HepG2 (cell line): ENCODE data around the gene TPD52L2. TPM values are rescaled to one million over a fixed set of nuclear protein-coding genes. Genes with fewer than 3 reads are reported as not detected.

Experiments
- ARHGAP35 ChIP-seq: sonication (generic); formaldehyde crosslinking; IDR thresholded peaks from 2 replicates; pipeline ENCODE4 v1.9.0; 2022; ENCODE audit warnings: mild to moderate bottlenecking, inconsistent platforms, moderate library complexity, missing genetic modification reagents, borderline replicate concordance
- HNRNPLL ChIP-seq: fragments of 200-400 bp; formaldehyde crosslinking; IDR thresholded peaks from 2 replicates; pipeline ENCODE4 v1.6.1; 2017; ENCODE audit warnings: mild to moderate bottlenecking, low read depth, low read length; ENCODE audit not compliant: poor library complexity, severe bottlenecking
- ISL2 ChIP-seq: sonication (generic); formaldehyde crosslinking; IDR thresholded peaks from 2 replicates; pipeline ENCODE4 v1.5.0; 2020; ENCODE audit warnings: missing genetic modification reagents
- KAT8 ChIP-seq: IDR thresholded peaks from 2 replicates; pipeline ENCODE4 v1.6.1; 2016; ENCODE audit warnings: missing genetic modification reagents, missing compliant biosample characterization
- MED1 ChIP-seq: sonication (generic); formaldehyde crosslinking; IDR thresholded peaks from 2 replicates; pipeline ENCODE4 v1.4.0; 2020; ENCODE audit warnings: missing genetic modification reagents
- PCBP1 ChIP-seq: fragments of 200-400 bp; formaldehyde crosslinking; IDR thresholded peaks from 2 replicates; pipeline ENCODE4 v1.6.1; 2017; ENCODE audit warnings: mild to moderate bottlenecking, low read depth, low read length, borderline replicate concordance
- PHF8 ChIP-seq: sonication (generic); formaldehyde crosslinking; IDR thresholded peaks from 2 replicates; pipeline ENCODE4 v1.5.0; 2020; ENCODE audit warnings: missing genetic modification reagents
- RORA ChIP-seq: sonication (generic); formaldehyde crosslinking; IDR thresholded peaks from 2 replicates; pipeline ENCODE4 v1.5.0; 2020; ENCODE audit warnings: mild to moderate bottlenecking, missing genetic modification reagents, moderate library complexity
- SRSF1 ChIP-seq: fragments of 200-400 bp; formaldehyde crosslinking; optimal IDR thresholded peaks from 2 replicates; pipeline ENCODE3; 2017; ENCODE audit warnings: mild to moderate bottlenecking, low read depth, low read length, moderate library complexity
- TOE1 ChIP-seq: sonication (generic); formaldehyde crosslinking; IDR thresholded peaks from 2 replicates; pipeline ENCODE4 v1.4.0; 2020; ENCODE audit warnings: mild to moderate bottlenecking, missing genetic modification reagents
- ZNF460 ChIP-seq: sonication (generic); formaldehyde crosslinking; IDR thresholded peaks from 2 replicates; pipeline ENCODE4 v1.5.1; 2020; ENCODE audit warnings: missing genetic modification reagents, mild to moderate bottlenecking, borderline replicate concordance
- ZNF496 ChIP-seq: sonication (generic); formaldehyde crosslinking; IDR thresholded peaks from 2 replicates; pipeline ENCODE4 v1.8.1; 2023; ENCODE audit warnings: mild to moderate bottlenecking, moderate library complexity, missing genetic modification reagents; ENCODE audit not compliant: insufficient replicate concordance
- ZNF556 ChIP-seq: sonication (generic); formaldehyde crosslinking; IDR thresholded peaks from 2 replicates; pipeline ENCODE4 v1.4.0; 2020; ENCODE audit warnings: mild to moderate bottlenecking, missing genetic modification reagents, borderline replicate concordance
- ZNF879 ChIP-seq: sonication (generic); formaldehyde crosslinking; IDR thresholded peaks from 2 replicates; pipeline ENCODE4 v1.8.1; 2023; ENCODE audit warnings: missing genetic modification reagents
- ZSCAN20 ChIP-seq: sonication (generic); formaldehyde crosslinking; IDR thresholded peaks from 2 replicates; pipeline ENCODE4 v1.4.0; 2020; ENCODE audit warnings: missing genetic modification reagents, mild to moderate bottlenecking, borderline replicate concordance
- polyA plus RNA-seq, 8 experiments: library from polyadenylated mRNA; depleted of rRNA in 3 of 8; stranded (reverse) in 7 of 8; unstranded in 1 of 8; fragments of >200 nt; fragmentation: Illumina TruSeq in 4 of 8; extraction: Trizol in 4 of 8; gene quantifications; 2 replicates each; pipeline versions ENCODE4 v1.2.1 to v1.2.3, GENCODE V29; 2011 to 2016; ENCODE audit warnings: low read depth in 4 of 8, missing spikeins in 1 of 8, mixed read lengths in 1 of 8; ENCODE audit not compliant: insufficient read depth in 1 of 8
- total RNA-seq, 5 experiments: library from RNA; depleted of rRNA; stranded (reverse); fragments of >200 nt; fragmentation: Illumina TruSeq; extraction: Trizol; gene quantifications; 2 replicates each; pipeline ENCODE4 v1.2.3, GENCODE V29; 2016; ENCODE audit warnings: low read depth in 1 of 5
- TF ChIP-seq, protein P1 (sequence below): fragments of 450-650 bp; IDR thresholded peaks from 2 replicates; pipeline ENCODE4 v1.6.1; 2017
- TF ChIP-seq, protein P2 (sequence below): sonication (generic); formaldehyde crosslinking; IDR thresholded peaks from 2 replicates; pipeline ENCODE4; 2020; ENCODE audit warnings: missing genetic modification reagents, mild to moderate bottlenecking, borderline replicate concordance
- TF ChIP-seq, protein P3 (sequence below): sonication (generic); formaldehyde crosslinking; IDR thresholded peaks from 2 replicates; pipeline ENCODE4 v1.4.0; 2020; ENCODE audit warnings: missing genetic modification reagents, borderline replicate concordance
- TF ChIP-seq, protein P4 (sequence below): IDR thresholded peaks from 2 replicates; pipeline ENCODE4 v1.4.0; 2020; ENCODE audit warnings: mild to moderate bottlenecking, missing genetic modification reagents

The TPD52L2 gene
- total and polyA plus RNA-seq, 2 of the 13 experiments (the other 11 are each of a cell fraction or from before 2014, with no cell fraction given): 156 to 184 TPM

- TF ChIP-seq ZSCAN20 (no peak), ARHGAP35 (peak; percentile 38; the same call in 1 of the 2 replicates), KAT8 (CRISPR knock-in tag) (0 out of 2 replicates have a peak, but pooled peaks have one; percentile 14), ZNF879 (CRISPR knock-in tag) (no peak), ZNF496 (CRISPR knock-in tag) (no peak), ZNF460 (CRISPR knock-in tag) (0 out of 2 replicates have a peak, but pooled peaks have one; percentile 27), RORA (CRISPR knock-in tag) (no peak), ZNF556 (CRISPR knock-in tag) (peak; percentile 5; the same call in 1 of the 2 replicates), ISL2 (CRISPR knock-in tag) (no peak), PCBP1 (no peak; the same call in 1 of the 2 replicates), SRSF1 (peak; percentile 46), TOE1 (CRISPR knock-in tag) (no peak), MED1 (CRISPR knock-in tag) (0 out of 2 replicates have a peak, but pooled peaks have one; percentile 20), PHF8 (CRISPR knock-in tag) (peak; percentile 45; the same call in 1 of the 2 replicates), HNRNPLL (peak; percentile 52)
- TF ChIP-seq, protein P1, sequence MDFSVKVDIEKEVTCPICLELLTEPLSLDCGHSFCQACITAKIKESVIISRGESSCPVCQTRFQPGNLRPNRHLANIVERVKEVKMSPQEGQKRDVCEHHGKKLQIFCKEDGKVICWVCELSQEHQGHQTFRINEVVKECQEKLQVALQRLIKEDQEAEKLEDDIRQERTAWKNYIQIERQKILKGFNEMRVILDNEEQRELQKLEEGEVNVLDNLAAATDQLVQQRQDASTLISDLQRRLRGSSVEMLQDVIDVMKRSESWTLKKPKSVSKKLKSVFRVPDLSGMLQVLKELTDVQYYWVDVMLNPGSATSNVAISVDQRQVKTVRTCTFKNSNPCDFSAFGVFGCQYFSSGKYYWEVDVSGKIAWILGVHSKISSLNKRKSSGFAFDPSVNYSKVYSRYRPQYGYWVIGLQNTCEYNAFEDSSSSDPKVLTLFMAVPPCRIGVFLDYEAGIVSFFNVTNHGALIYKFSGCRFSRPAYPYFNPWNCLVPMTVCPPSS: no peak
- TF ChIP-seq, protein P2, sequence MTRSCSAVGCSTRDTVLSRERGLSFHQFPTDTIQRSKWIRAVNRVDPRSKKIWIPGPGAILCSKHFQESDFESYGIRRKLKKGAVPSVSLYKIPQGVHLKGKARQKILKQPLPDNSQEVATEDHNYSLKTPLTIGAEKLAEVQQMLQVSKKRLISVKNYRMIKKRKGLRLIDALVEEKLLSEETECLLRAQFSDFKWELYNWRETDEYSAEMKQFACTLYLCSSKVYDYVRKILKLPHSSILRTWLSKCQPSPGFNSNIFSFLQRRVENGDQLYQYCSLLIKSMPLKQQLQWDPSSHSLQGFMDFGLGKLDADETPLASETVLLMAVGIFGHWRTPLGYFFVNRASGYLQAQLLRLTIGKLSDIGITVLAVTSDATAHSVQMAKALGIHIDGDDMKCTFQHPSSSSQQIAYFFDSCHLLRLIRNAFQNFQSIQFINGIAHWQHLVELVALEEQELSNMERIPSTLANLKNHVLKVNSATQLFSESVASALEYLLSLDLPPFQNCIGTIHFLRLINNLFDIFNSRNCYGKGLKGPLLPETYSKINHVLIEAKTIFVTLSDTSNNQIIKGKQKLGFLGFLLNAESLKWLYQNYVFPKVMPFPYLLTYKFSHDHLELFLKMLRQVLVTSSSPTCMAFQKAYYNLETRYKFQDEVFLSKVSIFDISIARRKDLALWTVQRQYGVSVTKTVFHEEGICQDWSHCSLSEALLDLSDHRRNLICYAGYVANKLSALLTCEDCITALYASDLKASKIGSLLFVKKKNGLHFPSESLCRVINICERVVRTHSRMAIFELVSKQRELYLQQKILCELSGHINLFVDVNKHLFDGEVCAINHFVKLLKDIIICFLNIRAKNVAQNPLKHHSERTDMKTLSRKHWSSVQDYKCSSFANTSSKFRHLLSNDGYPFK (CRISPR knock-in tag): no peak
- TF ChIP-seq, protein P3, sequence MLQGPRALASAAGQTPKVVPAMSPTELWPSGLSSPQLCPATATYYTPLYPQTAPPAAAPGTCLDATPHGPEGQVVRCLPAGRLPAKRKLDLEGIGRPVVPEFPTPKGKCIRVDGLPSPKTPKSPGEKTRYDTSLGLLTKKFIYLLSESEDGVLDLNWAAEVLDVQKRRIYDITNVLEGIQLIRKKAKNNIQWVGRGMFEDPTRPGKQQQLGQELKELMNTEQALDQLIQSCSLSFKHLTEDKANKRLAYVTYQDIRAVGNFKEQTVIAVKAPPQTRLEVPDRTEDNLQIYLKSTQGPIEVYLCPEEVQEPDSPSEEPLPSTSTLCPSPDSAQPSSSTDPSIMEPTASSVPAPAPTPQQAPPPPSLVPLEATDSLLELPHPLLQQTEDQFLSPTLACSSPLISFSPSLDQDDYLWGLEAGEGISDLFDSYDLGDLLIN (CRISPR knock-in tag): 0 out of 2 replicates have a peak, but pooled peaks have one; percentile 2
- TF ChIP-seq, protein P4, sequence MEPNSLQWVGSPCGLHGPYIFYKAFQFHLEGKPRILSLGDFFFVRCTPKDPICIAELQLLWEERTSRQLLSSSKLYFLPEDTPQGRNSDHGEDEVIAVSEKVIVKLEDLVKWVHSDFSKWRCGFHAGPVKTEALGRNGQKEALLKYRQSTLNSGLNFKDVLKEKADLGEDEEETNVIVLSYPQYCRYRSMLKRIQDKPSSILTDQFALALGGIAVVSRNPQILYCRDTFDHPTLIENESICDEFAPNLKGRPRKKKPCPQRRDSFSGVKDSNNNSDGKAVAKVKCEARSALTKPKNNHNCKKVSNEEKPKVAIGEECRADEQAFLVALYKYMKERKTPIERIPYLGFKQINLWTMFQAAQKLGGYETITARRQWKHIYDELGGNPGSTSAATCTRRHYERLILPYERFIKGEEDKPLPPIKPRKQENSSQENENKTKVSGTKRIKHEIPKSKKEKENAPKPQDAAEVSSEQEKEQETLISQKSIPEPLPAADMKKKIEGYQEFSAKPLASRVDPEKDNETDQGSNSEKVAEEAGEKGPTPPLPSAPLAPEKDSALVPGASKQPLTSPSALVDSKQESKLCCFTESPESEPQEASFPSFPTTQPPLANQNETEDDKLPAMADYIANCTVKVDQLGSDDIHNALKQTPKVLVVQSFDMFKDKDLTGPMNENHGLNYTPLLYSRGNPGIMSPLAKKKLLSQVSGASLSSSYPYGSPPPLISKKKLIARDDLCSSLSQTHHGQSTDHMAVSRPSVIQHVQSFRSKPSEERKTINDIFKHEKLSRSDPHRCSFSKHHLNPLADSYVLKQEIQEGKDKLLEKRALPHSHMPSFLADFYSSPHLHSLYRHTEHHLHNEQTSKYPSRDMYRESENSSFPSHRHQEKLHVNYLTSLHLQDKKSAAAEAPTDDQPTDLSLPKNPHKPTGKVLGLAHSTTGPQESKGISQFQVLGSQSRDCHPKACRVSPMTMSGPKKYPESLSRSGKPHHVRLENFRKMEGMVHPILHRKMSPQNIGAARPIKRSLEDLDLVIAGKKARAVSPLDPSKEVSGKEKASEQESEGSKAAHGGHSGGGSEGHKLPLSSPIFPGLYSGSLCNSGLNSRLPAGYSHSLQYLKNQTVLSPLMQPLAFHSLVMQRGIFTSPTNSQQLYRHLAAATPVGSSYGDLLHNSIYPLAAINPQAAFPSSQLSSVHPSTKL (CRISPR knock-in tag): peak; percentile 5; the same call in 1 of the 2 replicates
Measured at GRCh38 chr20:63848003-63848911, 16.8 kb upstream of the TPD52L2 start (continued).
